ENCODE results near the gene NEIL3.

NEIL3 gene

DNA sequence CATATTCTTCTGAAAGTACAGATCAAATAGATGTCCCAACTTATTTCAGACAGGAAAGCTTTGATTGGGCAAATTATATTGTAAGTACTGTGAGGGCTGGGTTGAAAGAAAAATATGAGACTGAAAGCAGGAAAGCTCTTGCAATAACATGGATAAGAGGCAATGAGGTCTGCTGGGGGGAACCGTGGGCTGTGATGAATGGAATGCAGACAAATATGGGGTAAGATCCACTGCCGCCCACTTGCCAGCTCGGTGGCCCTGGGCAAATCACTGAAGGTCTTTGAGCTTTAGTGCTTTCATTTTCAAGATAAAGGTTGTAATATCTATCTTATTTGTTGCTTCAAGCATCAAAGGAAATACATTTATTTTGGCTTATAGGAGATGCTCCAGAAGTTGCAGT is 81.6 kb downstream of the NEIL3 start:
- no peak for DNase-seq (ENCODE audit: low read depth)
- H3K4me3 ChIP-seq (ENCODE audit: low read length), result no peak overlapping the region
- TF ChIP-seq, protein P1, sequence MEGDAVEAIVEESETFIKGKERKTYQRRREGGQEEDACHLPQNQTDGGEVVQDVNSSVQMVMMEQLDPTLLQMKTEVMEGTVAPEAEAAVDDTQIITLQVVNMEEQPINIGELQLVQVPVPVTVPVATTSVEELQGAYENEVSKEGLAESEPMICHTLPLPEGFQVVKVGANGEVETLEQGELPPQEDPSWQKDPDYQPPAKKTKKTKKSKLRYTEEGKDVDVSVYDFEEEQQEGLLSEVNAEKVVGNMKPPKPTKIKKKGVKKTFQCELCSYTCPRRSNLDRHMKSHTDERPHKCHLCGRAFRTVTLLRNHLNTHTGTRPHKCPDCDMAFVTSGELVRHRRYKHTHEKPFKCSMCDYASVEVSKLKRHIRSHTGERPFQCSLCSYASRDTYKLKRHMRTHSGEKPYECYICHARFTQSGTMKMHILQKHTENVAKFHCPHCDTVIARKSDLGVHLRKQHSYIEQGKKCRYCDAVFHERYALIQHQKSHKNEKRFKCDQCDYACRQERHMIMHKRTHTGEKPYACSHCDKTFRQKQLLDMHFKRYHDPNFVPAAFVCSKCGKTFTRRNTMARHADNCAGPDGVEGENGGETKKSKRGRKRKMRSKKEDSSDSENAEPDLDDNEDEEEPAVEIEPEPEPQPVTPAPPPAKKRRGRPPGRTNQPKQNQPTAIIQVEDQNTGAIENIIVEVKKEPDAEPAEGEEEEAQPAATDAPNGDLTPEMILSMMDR (IDR thresholded peaks at IDR 0.05; ENCODE audit: insufficient read depth, low read depth, low read length, missing control alignments), result no peak

DNA sequence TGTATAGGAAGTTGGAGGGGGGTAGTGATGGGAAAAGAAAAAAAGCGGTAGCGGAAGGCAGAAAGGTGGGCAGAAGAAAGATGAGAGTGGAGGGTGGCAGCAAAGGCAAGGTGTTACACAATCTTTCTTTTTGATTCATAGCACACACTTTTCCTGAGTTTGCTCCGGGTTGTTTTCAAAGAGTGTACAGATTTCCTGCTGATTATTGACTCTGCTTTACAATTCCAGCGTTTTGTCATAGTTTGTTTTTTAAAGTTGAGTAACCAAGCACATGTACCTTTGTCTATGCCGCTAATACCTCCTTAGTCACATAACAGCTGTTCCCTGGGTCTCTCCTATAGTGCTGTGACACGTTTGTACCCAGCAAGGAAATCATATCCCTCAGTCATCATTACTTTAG is 82.3 kb downstream of the NEIL3 start:
- TF ChIP-seq, protein P1 (IDR thresholded peaks at IDR 0.05; ENCODE audit: insufficient read depth, low read depth, low read length, missing control alignments), result no peak
- DNase-seq (ENCODE audit: low read depth), result peak; percentile 65
- H3K4me3 ChIP-seq (ENCODE audit: low read length), result no peak overlapping the region

DNA sequence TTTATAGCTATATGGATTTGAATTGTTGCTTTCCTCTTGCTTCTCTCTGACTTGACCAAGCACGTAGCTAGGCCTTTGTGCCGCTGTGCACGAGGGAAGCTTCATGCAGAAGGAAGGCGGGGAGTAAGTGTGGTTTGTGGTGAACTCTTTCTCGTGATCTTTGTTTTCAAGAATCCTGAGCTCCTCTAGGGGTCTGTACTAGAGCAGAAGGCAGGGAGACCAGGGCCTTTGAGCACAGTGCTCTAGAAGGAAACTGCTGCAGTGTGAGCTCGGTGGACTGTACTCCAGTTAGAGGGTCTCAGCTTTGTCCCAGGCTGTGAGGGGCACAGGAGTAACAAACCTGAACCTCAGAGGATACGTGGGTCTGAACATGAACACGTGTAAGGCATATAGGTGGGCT is 83.6 kb downstream of the NEIL3 start:
- no peak overlapping the region for H3K4me3 ChIP-seq (ENCODE audit: low read length)
- TF ChIP-seq, protein P1 (IDR thresholded peaks at IDR 0.05; ENCODE audit: insufficient read depth, low read depth, low read length, missing control alignments), result no peak
- DNase-seq (ENCODE audit: low read depth), result no peak

DNA sequence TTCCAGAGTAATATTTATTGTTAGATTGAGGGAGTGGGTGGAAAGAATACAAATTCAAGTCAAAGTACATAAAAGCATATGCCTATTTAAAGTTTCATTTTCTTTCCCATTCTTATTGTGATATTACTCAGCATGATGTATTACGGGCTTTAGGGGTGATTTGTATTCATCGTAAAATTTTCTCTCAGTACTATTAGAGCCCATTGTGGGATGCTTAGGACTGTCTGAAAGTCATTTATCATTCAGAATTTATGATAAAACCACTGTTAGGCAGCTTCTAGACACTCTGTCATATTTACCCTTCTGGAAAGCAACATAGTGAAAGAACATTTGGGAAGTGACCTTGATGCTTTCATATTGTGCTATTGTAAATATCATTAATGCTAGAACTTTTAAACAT is 86.7 kb downstream of the NEIL3 start:
- TF ChIP-seq, protein P1 (IDR thresholded peaks at IDR 0.05; ENCODE audit: insufficient read depth, low read depth, low read length, missing control alignments), result no peak
- no peak overlapping the region for H3K4me3 ChIP-seq (ENCODE audit: low read length)
- no peak for DNase-seq (ENCODE audit: low read depth)

DNA sequence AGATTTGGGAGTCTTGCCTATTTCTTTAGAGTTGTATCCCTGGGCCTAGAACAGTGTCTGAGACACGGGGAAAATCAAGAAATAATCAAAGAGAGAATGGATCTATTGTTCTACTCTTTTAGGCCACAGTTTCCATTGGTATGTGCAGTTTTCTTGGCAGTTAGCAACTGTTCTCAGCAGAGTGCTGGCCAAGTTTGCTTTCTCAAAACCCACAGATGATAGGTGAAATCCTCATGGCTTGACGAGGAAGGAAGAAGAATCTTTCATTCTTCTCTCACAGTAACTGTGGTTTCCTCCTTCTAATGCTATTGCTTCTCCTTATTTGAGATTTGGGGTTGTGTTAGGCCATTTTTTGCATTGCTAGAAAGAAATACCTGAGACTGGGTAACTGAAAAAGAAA is 90.4 kb downstream of the NEIL3 start:
- no peak overlapping the region for H3K4me3 ChIP-seq (ENCODE audit: low read length)
- DNase-seq (ENCODE audit: low read depth), result no peak
- TF ChIP-seq, protein P1 (IDR thresholded peaks at IDR 0.05; ENCODE audit: insufficient read depth, low read depth, low read length, missing control alignments), result no peak

DNA sequence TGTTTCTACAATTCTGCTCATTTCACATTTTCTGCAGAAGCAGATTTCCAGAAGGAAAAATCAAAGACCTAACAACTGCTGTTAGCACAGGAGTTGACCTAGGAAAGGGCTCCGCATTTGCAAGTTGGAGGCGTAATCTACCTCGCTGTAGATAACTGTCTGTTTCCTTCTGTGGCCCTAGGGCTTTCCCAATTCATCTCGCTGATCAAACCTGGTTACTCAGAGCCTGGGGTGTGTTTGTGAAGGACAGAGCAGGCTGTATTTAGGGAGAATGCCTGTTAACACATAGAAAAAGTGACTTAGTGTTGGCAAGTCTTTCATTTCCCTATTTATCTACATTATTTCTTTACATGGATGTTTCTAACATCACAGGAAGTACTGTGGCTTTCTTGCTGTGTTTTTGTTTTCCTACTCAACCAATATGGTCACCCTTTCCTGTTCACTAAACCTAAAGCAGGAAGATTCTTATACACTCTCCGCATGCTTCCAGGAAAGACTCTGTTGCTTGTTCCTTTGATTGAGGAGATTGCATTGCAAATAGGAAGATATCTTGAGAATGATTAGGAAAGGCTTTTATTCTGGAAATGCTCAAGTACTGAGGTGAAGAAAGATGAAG is 92.1 kb downstream of the NEIL3 start:
- no peak overlapping the region for H3K4me3 ChIP-seq (ENCODE audit: low read length)
- TF ChIP-seq, protein P1 (IDR thresholded peaks at IDR 0.05; ENCODE audit: insufficient read depth, low read depth, low read length, missing control alignments), result no peak
- no peak for DNase-seq (ENCODE audit: low read depth)

DNA sequence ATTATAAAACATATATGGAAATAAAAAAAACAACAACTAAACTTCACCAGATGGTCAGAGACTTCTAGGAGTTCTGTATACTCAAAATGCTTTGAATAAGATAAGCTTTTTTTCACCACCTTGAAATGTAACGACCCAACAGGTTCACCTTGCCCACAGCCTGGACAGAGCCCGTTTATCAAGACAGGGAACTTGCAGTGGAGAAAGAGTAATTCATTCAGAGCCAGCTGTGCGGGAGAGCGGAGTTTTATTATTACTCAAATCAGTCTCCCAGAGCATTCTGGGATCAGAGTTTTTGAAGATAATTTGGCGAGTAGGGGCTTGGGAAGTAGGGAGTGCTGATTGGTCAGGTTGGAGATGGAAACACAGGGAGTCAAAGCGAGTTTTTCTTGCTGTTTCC is 94.1 kb downstream of the NEIL3 start:
- no peak for DNase-seq (ENCODE audit: low read depth)
- TF ChIP-seq, protein P1 (IDR thresholded peaks at IDR 0.05; ENCODE audit: insufficient read depth, low read depth, low read length, missing control alignments), result no peak
- no peak overlapping the region for H3K4me3 ChIP-seq (ENCODE audit: low read length)

Measured in epithelial cell of esophagus (primary cell).